HL-60 (cell line): ENCODE results near the gene VTN.

Source experiments
- DNase-seq, 2 experiments: peaks; one replicate each; pipeline ENCODE4 v3.0.0-alpha.2; 2010 to 2020; ENCODE audit warnings: low read depth in 1 of 2, low spot score in 1 of 2
- H3K27ac ChIP-seq: fragments of 250-450 bp; sonication (Bioruptor Pico); replicated peaks from 2 replicates; pipeline ENCODE4 v1.5.1; 2020; ENCODE audit warnings: mild to moderate bottlenecking, moderate library complexity
- H3K27me3 ChIP-seq: fragments of 250-450 bp; sonication (Bioruptor Pico); 2 replicates; pipeline ENCODE4 v1.5.1; 2021; ENCODE audit warnings: mild to moderate bottlenecking, moderate library complexity; ENCODE audit not compliant: insufficient read depth, poor library complexity, severe bottlenecking
- H3K4me3 ChIP-seq: replicated peaks from 2 replicates; pipeline ENCODE4 v1.5.1; 2011; ENCODE audit warnings: mild to moderate bottlenecking, control low read depth, low read length; ENCODE audit not compliant: insufficient read depth
- GABPA ChIP-seq: IDR thresholded peaks from 2 replicates; pipeline ENCODE4 v1.6.1; 2012; ENCODE audit warnings: low read depth
- POLR2AphosphoS5 ChIP-seq: IDR thresholded peaks from 2 replicates; pipeline ENCODE4 v1.6.1; 2012; ENCODE audit warnings: low read depth
- SPI1 ChIP-seq: IDR thresholded peaks from 2 replicates; pipeline ENCODE4 v1.6.1; 2012; ENCODE audit warnings: low read depth, mild to moderate bottlenecking, borderline replicate concordance
- TF ChIP-seq, protein P1 (sequence below): IDR thresholded peaks from 2 replicates; pipeline ENCODE4 v1.6.1; 2012; ENCODE audit warnings: low read depth; ENCODE audit not compliant: insufficient replicate concordance
- TF ChIP-seq, protein P2 (sequence below): IDR thresholded peaks from one replicate; pipeline ENCODE4 v1.5.1; 2011; ENCODE audit warnings: low read length, control low read depth, inconsistent platforms; ENCODE audit not compliant: insufficient read depth

The VTN gene

DNA sequence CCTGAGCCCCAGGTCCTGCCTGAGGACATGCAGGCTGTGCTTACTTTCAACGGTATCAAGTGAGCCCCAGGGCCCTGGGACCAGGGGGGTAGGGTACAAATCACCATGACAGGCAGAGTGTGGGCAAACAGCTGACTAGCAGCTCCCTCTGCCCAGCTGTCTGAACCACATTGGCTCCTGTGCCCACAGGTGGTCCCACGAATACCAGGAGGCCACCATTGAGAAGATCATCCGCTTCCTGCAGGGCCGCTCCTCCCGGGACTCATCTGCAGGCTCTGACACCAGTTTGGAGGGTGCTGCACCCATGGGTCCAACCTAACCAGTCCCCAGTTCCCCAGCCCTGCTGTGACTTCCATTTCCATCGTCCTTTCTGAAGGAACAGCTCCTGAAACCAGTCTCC, 25.9 kb upstream of the VTN start:
- no peak overlapping the region for H3K4me3 ChIP-seq
- TF ChIP-seq, protein P1, sequence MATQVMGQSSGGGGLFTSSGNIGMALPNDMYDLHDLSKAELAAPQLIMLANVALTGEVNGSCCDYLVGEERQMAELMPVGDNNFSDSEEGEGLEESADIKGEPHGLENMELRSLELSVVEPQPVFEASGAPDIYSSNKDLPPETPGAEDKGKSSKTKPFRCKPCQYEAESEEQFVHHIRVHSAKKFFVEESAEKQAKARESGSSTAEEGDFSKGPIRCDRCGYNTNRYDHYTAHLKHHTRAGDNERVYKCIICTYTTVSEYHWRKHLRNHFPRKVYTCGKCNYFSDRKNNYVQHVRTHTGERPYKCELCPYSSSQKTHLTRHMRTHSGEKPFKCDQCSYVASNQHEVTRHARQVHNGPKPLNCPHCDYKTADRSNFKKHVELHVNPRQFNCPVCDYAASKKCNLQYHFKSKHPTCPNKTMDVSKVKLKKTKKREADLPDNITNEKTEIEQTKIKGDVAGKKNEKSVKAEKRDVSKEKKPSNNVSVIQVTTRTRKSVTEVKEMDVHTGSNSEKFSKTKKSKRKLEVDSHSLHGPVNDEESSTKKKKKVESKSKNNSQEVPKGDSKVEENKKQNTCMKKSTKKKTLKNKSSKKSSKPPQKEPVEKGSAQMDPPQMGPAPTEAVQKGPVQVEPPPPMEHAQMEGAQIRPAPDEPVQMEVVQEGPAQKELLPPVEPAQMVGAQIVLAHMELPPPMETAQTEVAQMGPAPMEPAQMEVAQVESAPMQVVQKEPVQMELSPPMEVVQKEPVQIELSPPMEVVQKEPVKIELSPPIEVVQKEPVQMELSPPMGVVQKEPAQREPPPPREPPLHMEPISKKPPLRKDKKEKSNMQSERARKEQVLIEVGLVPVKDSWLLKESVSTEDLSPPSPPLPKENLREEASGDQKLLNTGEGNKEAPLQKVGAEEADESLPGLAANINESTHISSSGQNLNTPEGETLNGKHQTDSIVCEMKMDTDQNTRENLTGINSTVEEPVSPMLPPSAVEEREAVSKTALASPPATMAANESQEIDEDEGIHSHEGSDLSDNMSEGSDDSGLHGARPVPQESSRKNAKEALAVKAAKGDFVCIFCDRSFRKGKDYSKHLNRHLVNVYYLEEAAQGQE: no peak
- TF ChIP-seq, protein P2, sequence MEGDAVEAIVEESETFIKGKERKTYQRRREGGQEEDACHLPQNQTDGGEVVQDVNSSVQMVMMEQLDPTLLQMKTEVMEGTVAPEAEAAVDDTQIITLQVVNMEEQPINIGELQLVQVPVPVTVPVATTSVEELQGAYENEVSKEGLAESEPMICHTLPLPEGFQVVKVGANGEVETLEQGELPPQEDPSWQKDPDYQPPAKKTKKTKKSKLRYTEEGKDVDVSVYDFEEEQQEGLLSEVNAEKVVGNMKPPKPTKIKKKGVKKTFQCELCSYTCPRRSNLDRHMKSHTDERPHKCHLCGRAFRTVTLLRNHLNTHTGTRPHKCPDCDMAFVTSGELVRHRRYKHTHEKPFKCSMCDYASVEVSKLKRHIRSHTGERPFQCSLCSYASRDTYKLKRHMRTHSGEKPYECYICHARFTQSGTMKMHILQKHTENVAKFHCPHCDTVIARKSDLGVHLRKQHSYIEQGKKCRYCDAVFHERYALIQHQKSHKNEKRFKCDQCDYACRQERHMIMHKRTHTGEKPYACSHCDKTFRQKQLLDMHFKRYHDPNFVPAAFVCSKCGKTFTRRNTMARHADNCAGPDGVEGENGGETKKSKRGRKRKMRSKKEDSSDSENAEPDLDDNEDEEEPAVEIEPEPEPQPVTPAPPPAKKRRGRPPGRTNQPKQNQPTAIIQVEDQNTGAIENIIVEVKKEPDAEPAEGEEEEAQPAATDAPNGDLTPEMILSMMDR: no peak
- no peak for TF ChIP-seq POLR2AphosphoS5
- TF ChIP-seq SPI1: no peak
- no peak for TF ChIP-seq GABPA
- no peak for DNase-seq

DNA sequence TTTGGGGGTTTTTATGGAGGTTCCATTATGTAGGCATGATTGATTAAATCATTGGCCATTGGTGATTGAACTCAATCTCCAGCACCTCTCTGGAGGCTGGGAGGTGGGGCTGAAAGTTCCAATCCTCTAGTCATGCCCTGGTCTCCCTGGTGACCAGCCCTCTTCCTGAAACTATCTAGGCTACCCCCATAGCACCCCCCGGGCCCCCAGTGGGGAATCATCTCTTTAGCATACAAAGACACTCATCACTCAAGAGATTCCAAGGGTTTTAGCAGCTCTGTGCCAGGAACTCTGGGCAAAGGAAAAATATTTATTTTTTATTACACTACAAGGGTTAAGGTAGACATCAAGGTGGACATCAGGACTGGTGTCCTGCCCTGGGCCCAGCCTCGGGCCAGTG, 25.3 kb upstream of the VTN start:
- Histone ChIP-seq H3K27me3 (no peaks in the 10 kb centered on the region), H3K4me3 (no peak overlapping the region), H3K27ac (no peak overlapping the region)
- DNase-seq: no peak
- no peak for TF ChIP-seq POLR2AphosphoS5
- no peak for TF ChIP-seq GABPA
- TF ChIP-seq, protein P2: no peak
- TF ChIP-seq, protein P1: no peak
- TF ChIP-seq SPI1: no peak

More for the DNA sequence above, 25.9 kb upstream of the VTN start:
- H3K27me3 ChIP-seq: no peaks in the 10 kb centered on the region
- no peak overlapping the region for H3K27ac ChIP-seq

DNA sequence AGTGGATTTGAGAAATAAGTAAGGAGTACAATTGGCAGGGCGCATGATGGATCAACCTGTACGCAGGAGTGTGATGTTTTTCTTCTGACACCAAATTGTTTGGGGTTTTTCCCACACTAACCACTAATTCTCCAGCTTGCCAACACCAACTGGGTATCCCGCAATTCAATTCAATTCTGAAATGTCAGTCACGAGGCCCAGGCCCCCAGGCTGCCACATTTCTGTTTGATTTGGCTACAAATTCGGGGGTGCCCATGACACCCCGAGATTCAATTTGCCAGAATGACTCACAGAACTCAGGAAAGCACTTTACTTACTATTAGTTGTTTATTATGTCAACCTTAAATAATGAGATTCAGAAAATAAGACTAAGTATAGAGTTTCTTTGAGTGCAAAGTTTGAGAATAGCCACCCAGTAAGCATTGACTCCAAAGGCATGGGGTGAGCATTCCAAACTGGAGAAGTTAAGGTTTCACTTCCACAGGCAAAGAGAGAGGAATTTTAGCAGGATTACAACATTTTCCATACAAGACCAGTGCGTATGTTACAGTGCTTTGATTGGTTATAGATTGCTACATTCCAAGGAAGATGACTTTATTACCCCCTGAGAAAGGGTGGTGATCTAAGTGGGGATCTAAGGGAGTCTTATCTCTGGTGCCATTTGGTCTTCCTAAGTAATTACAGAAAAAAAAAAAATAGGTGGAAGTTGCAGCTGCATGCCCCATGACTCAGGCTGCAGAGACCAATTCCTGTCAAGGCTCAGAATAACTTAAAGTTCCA, 24.4 kb upstream of the VTN start:
- Histone ChIP-seq H3K4me3 (no peak overlapping the region), H3K27me3 (no peaks in the 10 kb centered on the region), H3K27ac (no peak overlapping the region)
- DNase-seq: no peak
- TF ChIP-seq, protein P1: no peak
- TF ChIP-seq POLR2AphosphoS5 (no peak), GABPA (no peak), SPI1 (no peak)
- TF ChIP-seq, protein P2: no peak
